PC-9 (cell line): ENCODE measurements around the gene PALM.

ENCODE experiments used
- CTCF ChIP-seq: fragments of 200-600 bp; sonication (generic); conservative IDR thresholded peaks from 2 replicates; pipeline ENCODE4 v1.6.1; 2017; ENCODE audit warnings: mixed run types, antibody characterized with exemption, mild to moderate bottlenecking, moderate library complexity
- EZH2 ChIP-seq: fragments of 200-600 bp; sonication (generic); IDR thresholded peaks from 2 replicates; pipeline ENCODE4 v1.8.0; 2017; ENCODE audit warnings: antibody characterized with exemption, low read depth

- no peak for TF ChIP-seq CTCF
- TF ChIP-seq EZH2, result no peak
These were observed 45.6 kb upstream of the PALM start, which contains the start of gene RNF126 for GRCh38 chr19:662962-663681.
